HCT116 (cell line): ENCODE measurements around the gene SAMD4A.

Source experiments
- ATF3 ChIP-seq: IDR thresholded peaks from 2 replicates; pipeline ENCODE4 v1.6.1; 2012
- CEBPB ChIP-seq: IDR thresholded peaks from 2 replicates; pipeline ENCODE4 v1.6.1; 2012; ENCODE audit warnings: low read depth
- EZH2 ChIP-seq: fragments of 200-600 bp; sonication (generic); IDR thresholded peaks from 2 replicates; pipeline ENCODE4 v1.6.1; 2017; ENCODE audit warnings: antibody characterized with exemption, mixed run types
- JUND ChIP-seq: IDR thresholded peaks from 2 replicates; pipeline ENCODE4 v1.6.1; 2012
- POLR2A ChIP-seq: IDR thresholded peaks from 2 replicates; pipeline ENCODE4 v1.7.0; 2011; ENCODE audit warnings: borderline replicate concordance; ENCODE audit not compliant: insufficient read depth, insufficient read length; ENCODE audit errors: extremely low read depth
- POLR2AphosphoS5 ChIP-seq: IDR thresholded peaks from 2 replicates; pipeline ENCODE4 v1.6.1; 2011; ENCODE audit warnings: mild to moderate bottlenecking, low read depth, low read length, moderate library complexity
- TF ChIP-seq, protein P1 (sequence below): IDR thresholded peaks from 2 replicates; pipeline ENCODE4 v1.6.1; 2012; ENCODE audit warnings: low read depth
- TF ChIP-seq, protein P2 (sequence below), 3 experiments: fragments of 200-600 bp in 1 of 3; sonication (generic) in 1 of 3; IDR thresholded peaks in 2 of 3; conservative IDR thresholded peaks in 1 of 3; 2 replicates each; pipeline ENCODE4 v1.5.1; 2012 to 2017; ENCODE audit warnings: low read depth in 2 of 3, low read length in 2 of 3, antibody characterized with exemption in 1 of 3, borderline replicate concordance in 1 of 3, control low read depth in 1 of 3, mild to moderate bottlenecking in 1 of 3, mixed read lengths in 1 of 3, mixed run types in 1 of 3, moderate library complexity in 1 of 3; ENCODE audit not compliant: insufficient read depth in 1 of 3

GRCh38 chr14:54633076-54633475, 66.1 kb downstream of the SAMD4A start:
- TF ChIP-seq, protein P1, sequence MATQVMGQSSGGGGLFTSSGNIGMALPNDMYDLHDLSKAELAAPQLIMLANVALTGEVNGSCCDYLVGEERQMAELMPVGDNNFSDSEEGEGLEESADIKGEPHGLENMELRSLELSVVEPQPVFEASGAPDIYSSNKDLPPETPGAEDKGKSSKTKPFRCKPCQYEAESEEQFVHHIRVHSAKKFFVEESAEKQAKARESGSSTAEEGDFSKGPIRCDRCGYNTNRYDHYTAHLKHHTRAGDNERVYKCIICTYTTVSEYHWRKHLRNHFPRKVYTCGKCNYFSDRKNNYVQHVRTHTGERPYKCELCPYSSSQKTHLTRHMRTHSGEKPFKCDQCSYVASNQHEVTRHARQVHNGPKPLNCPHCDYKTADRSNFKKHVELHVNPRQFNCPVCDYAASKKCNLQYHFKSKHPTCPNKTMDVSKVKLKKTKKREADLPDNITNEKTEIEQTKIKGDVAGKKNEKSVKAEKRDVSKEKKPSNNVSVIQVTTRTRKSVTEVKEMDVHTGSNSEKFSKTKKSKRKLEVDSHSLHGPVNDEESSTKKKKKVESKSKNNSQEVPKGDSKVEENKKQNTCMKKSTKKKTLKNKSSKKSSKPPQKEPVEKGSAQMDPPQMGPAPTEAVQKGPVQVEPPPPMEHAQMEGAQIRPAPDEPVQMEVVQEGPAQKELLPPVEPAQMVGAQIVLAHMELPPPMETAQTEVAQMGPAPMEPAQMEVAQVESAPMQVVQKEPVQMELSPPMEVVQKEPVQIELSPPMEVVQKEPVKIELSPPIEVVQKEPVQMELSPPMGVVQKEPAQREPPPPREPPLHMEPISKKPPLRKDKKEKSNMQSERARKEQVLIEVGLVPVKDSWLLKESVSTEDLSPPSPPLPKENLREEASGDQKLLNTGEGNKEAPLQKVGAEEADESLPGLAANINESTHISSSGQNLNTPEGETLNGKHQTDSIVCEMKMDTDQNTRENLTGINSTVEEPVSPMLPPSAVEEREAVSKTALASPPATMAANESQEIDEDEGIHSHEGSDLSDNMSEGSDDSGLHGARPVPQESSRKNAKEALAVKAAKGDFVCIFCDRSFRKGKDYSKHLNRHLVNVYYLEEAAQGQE: no peak
- TF ChIP-seq CEBPB: no peak
- TF ChIP-seq, protein P2, sequence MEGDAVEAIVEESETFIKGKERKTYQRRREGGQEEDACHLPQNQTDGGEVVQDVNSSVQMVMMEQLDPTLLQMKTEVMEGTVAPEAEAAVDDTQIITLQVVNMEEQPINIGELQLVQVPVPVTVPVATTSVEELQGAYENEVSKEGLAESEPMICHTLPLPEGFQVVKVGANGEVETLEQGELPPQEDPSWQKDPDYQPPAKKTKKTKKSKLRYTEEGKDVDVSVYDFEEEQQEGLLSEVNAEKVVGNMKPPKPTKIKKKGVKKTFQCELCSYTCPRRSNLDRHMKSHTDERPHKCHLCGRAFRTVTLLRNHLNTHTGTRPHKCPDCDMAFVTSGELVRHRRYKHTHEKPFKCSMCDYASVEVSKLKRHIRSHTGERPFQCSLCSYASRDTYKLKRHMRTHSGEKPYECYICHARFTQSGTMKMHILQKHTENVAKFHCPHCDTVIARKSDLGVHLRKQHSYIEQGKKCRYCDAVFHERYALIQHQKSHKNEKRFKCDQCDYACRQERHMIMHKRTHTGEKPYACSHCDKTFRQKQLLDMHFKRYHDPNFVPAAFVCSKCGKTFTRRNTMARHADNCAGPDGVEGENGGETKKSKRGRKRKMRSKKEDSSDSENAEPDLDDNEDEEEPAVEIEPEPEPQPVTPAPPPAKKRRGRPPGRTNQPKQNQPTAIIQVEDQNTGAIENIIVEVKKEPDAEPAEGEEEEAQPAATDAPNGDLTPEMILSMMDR (IDR thresholded peaks at IDR 0.05 in 2 of 3, conservative IDR thresholded peaks at IDR 0.05 in 1 of 3; ENCODE audit: borderline replicate concordance in 1 of 3, insufficient read depth in 1 of 3, low read depth in 2 of 3, low read length in 2 of 3): no peak
- no peak for TF ChIP-seq ATF3
- TF ChIP-seq POLR2A: no peak
- no peak for TF ChIP-seq EZH2
- no peak for TF ChIP-seq POLR2AphosphoS5
- no peak for TF ChIP-seq JUND
